ENCODE results near the gene WBP2. TPM values are rescaled to one million over a fixed set of nuclear protein-coding genes. Genes with fewer than 3 reads are reported as not detected.
A peak's percentile ranks its signal among the peaks of the same experiment; 100 is the strongest.
"Not testable (repeated sequence)": the region's sequence is repeated elsewhere in the genome, so short reads cannot be mapped to it uniquely, and the experiment has no call there.

The WBP2 gene
- total RNA-seq, 3 donors from 2014 or later: 31.0 to 47.8 (median 44.5) TPM

DNA sequence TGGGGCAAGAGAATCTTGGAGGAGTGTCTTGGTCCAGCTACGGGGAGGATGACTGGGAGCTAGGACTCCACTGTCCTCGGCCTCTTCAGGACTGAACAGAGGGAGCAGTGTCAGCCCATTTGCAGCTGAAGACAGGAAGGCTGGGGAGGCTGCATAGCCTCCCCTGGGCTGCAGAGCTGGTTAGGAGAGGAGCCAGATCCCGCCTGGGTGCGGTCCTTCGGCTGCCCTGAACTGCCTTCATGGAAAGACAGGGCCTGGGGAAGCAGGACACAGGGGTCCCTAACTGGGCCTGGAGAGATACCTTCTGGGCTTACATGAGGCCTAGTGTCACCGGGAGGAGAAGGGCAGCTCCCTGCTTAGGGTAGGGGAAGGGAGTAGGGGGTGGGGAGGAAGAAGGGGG, 37.6 kb downstream of the WBP2 start:
- Mint-ChIP-seq H3K27me3 (ENCODE audit: low read depth) (no peaks in the 10 kb centered on the region), H3K4me3 (no peak overlapping the region), H3K36me3 (ENCODE audit: insufficient read depth) (peaks cover 16% of the 10 kb centered on the region), H3K4me1 (ENCODE audit: low read depth) (peaks cover 17% of the 10 kb centered on the region), H3K9me3 (no peaks in the 10 kb centered on the region)
- DNase-seq: no peak
- no peak for ATAC-seq

DNA sequence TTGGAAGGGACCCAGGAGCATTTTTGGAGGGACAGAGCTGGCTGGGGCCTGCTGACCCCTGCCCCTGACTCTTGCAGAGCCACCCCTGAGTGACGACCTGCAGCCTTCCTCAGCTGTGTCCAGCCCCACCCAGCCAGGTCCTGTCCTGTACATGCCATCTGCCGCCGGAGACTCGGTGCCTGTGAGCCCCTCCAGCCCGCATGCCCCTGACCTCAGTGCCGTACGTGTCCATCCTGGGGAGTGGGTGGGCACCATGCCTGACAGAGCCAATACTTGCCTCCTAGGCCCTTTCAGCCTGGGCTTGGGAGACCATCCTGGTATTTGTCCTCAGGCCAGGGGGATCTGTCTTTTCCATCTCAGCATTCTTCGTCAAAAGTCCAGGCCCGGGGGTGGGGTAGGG, 38.4 kb downstream of the WBP2 start:
- peaks cover 9% of the 10 kb centered on the region for H3K4me1 Mint-ChIP-seq (ENCODE audit: low read depth)
- no peaks in the 10 kb centered on the region for H3K27me3 Mint-ChIP-seq (ENCODE audit: low read depth)
- peaks cover 16% of the 10 kb centered on the region for H3K36me3 Mint-ChIP-seq (ENCODE audit: insufficient read depth)
- H3K4me3 Mint-ChIP-seq: no peak overlapping the region
- no peak for ATAC-seq
- no peak for DNase-seq
- no peaks in the 10 kb centered on the region for H3K9me3 Mint-ChIP-seq

DNA sequence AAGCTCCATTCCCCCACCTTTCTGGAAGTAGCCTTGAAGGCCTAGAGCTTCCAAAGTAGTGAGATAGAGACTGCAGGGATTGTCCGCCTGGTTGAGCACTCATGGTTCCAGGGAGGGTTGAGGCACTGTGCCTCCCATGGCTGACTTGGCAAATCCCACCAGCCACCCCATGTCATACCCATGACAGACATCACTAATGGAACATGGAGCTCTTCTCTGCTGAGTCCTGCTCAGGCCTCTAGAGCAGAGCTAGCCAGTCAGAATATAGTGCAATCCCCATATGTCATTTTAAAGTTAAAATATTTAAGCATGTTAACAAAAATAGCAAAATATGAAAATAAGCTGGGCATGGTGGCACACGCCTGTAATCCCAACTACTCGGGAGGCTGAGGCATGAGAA, 39.7 kb downstream of the WBP2 start:
- H3K4me3 Mint-ChIP-seq: no peak overlapping the region
- DNase-seq (no peak), ATAC-seq (no peak)
- no peaks in the 10 kb centered on the region for H3K27me3 Mint-ChIP-seq (ENCODE audit: low read depth)
- H3K4me1 Mint-ChIP-seq (ENCODE audit: low read depth): peaks cover 1% of the 10 kb centered on the region
- H3K9me3 Mint-ChIP-seq: no peaks in the 10 kb centered on the region
- peaks cover 14% of the 10 kb centered on the region for H3K36me3 Mint-ChIP-seq (ENCODE audit: insufficient read depth)

DNA sequence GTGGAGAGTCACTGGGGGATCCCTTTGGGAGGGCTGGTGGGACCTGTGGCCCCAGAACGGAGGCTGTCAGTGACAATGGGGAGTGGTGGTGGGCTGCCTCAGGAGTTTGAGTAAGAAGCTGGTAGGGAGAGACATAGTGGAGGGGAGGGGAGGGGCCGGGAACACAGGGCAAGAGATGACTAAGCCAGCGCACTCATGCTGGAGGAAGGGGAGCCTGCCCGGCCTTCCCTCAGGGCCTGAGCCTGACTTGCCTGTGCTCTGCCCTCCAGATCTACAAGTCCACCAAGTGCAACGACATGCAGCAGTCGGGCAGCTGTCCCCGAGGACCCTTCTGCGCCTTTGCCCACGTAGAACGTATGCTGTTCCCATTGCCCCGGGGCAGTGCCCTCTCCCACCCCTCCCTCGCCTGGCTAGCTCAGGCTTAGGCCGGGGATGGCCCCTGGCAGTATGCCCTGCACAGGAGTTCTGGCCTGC, 40.2 kb downstream of the WBP2 start:
- DNase-seq: no peak
- Mint-ChIP-seq H3K9me3 (no peaks in the 10 kb centered on the region), H3K36me3 (ENCODE audit: insufficient read depth) (peaks cover 13% of the 10 kb centered on the region), H3K4me1 (ENCODE audit: low read depth) (peaks cover 1% of the 10 kb centered on the region), H3K4me3 (no peak overlapping the region), H3K27me3 (ENCODE audit: low read depth) (no peaks in the 10 kb centered on the region)
- ATAC-seq: no peak

DNA sequence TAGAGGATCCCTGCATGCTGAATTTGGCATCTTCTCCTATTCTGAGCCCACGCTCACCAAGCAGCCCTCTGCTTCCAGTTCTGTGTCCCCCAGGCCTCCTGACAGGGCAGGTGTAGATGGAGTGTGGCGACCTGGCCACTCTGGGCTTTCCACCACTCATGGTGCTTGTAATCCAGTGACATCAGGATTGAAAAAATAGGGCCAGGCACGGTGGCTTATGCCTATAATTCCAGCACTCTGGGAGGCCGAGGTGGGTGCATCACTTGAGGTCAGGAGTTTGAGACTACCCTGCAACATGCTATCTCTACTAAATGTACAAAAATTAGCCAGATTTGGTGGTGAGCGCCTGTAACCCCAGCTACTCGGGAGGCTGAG, 41.1 kb downstream of the WBP2 start:
- DNase-seq (no peak), ATAC-seq (no peak)
- Mint-ChIP-seq H3K4me1 (ENCODE audit: low read depth) (no peaks in the 10 kb centered on the region), H3K36me3 (ENCODE audit: insufficient read depth) (peaks cover 8% of the 10 kb centered on the region), H3K27me3 (ENCODE audit: low read depth) (no peaks in the 10 kb centered on the region), H3K4me3 (no peak overlapping the region), H3K9me3 (no peaks in the 10 kb centered on the region)

DNA sequence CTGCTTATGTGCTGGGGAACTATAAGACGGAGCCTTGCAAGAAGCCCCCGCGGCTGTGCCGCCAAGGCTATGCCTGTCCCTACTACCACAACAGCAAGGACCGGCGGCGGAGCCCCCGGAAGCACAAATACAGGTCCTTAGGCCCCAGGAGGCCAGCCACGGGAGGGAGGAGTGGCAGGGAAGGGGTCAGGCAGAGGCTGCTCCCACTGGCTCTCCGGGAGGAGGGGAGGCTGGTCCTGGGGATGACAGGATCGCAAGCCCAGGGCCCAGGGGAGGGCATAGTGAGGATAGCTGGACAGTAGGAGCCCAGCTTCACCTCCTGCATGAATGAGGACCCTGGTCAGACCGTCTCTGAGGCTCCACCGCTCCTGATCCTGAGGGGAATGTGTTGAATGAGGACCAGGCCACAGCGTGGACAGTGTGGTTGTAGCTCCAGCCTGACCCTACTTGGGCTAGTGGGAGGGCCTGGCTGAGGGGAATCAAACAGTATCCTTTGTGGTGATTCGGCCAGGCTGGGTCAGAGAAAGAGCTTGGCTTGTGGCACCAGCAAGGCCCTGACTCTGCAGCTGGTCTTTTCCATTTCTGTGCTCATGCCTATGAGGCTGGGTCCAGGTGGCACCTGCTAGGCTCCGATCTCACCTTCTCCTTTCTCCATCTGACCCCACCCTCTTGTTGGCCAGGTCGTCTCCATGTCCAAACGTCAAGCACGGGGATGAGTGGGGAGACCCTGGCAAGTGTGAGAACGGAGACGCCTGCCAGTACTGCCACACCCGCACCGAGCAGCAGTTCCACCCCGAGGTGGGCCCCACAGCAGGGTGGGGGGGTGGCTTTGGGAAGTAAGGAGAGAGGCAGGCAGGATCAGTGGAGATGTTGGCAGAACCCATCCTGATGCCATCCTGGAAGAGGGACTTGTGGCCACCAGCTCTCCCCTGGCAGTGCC, 41.8 kb downstream of the WBP2 start:
- Mint-ChIP-seq H3K27me3 (ENCODE audit: low read depth) (no peaks in the 10 kb centered on the region), H3K36me3 (ENCODE audit: insufficient read depth) (peaks cover 5% of the 10 kb centered on the region), H3K4me1 (ENCODE audit: low read depth) (peaks cover 4% of the 10 kb centered on the region), H3K4me3 (no peak overlapping the region), H3K9me3 (no peaks in the 10 kb centered on the region)
- no peak for DNase-seq
- no peak for ATAC-seq

DNA sequence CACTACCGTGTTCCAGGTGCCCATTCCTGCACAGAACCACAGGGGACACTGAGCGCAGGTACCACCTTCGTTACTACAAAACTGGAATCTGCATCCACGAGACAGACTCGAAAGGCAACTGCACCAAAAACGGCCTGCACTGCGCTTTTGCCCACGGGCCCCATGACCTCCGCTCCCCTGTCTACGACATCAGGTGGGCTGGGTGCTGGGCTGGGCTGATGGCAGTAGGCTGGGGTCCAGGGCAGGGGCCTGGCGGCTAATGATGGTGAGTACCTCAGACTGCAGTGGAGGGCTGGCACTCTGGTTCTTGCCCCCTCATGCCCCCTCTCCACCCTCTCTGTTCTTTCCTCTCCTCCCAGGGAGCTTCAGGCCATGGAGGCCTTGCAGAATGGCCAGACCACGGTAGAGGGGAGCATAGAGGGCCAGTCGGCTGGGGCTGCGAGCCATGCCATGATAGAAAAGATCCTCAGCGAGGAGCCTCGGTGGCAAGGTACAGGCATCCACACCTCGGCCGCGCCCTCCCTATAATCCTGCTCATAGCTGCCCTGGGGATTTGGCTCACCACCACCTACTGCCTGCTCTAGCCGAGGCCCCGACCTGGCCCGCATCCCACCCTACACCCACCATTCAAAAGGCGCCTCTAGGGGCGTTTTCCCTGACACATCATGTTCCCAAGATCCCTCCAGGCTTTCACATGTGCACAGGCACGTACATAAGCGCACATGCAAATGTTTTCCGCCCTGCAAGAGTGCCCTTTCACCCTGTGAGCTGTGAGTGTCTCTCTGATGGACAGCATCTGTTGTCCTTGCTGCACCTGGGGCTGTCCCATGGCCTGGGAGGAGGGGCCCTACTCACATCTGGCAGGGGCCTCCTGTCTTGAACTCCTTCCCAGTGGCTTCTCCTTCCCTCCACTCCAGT, 42.8 kb downstream of the WBP2 start:
- H3K4me1 Mint-ChIP-seq (ENCODE audit: low read depth): peaks cover 4% of the 10 kb centered on the region
- H3K4me3 Mint-ChIP-seq: no peak overlapping the region
- no peaks in the 10 kb centered on the region for H3K27me3 Mint-ChIP-seq (ENCODE audit: low read depth)
- no peak for ATAC-seq
- no peak for DNase-seq
- H3K9me3 Mint-ChIP-seq: no peaks in the 10 kb centered on the region
- peaks cover 5% of the 10 kb centered on the region for H3K36me3 Mint-ChIP-seq (ENCODE audit: insufficient read depth)

DNA sequence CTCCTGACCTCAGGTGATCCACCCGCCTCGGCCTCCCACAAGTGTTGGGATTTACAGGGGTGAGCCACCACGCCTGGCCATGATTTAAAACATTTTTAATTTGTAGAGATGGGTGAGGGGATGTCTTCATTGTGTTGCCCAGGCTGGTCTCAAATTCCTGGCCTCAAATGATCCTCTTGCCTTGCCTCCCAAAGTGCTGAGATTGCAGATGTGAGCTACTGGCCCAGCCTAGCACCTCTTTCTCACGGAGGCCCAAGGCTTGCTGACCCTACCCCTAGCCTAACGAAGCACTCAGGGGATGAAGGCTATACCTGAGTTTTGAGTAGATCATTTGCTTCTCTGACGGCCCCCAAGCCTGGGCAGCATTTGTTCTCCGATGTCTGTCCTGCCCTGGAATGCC, 44.0 kb downstream of the WBP2 start:
- no peaks in the 10 kb centered on the region for H3K9me3 Mint-ChIP-seq
- DNase-seq (no peak), ATAC-seq (no peak)
- H3K27me3 Mint-ChIP-seq (ENCODE audit: low read depth): no peaks in the 10 kb centered on the region
- peaks cover 4% of the 10 kb centered on the region for H3K4me1 Mint-ChIP-seq (ENCODE audit: low read depth)
- peaks cover 2% of the 10 kb centered on the region for H3K36me3 Mint-ChIP-seq (ENCODE audit: insufficient read depth)
- H3K4me3 Mint-ChIP-seq: no peak overlapping the region

DNA sequence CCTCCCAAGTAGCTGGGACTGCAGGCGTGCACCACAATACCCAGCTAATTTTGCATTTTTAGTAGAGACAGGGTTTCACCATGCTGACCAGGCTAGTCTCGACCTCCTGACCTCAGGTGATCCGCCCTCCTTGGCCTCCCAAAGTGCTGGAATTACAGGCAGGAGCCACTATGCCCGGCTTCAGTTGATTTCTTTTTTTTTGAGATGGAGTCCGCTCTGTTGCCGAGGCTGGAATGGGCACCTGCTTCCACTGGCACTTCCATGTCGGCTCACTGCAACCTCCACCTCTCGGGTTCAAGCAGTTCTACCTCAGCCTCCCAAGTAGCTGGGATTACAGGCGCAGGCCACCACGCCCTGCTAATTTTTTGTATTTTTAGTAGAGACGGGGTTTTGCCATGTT, 44.4 kb downstream of the WBP2 start:
- DNase-seq; H3K36me3 Mint-ChIP-seq (ENCODE audit: insufficient read depth); ATAC-seq; H3K27me3 Mint-ChIP-seq (ENCODE audit: low read depth); H3K4me1 Mint-ChIP-seq (ENCODE audit: low read depth); H3K9me3 Mint-ChIP-seq; H3K4me3 Mint-ChIP-seq: not testable (repeated sequence)

DNA sequence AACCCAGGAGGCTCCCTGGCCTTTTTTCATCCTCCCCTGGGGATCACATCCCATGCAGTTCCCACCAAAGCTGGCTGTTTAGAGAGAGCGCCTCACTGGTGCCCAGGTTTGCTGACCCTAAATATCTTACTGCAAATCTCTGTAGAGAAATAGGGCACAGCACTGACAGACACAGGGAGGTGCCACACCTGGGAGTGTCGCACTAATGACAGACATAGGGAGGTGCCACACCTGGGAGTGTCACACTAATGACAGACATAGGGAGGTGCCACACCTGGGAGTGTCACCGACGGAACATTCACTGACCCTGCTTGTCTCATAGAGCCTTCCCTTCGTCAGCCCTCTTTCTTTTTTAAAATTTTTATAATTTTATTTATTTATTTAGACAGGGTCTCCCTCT, 44.9 kb downstream of the WBP2 start:
- ATAC-seq (no peak), DNase-seq (no peak)
- no peaks in the 10 kb centered on the region for H3K9me3 Mint-ChIP-seq
- H3K4me3 Mint-ChIP-seq: no peak overlapping the region
- H3K36me3 Mint-ChIP-seq (ENCODE audit: insufficient read depth): peaks cover 2% of the 10 kb centered on the region
- peaks cover 4% of the 10 kb centered on the region for H3K4me1 Mint-ChIP-seq (ENCODE audit: low read depth)
- H3K27me3 Mint-ChIP-seq (ENCODE audit: low read depth): no peaks in the 10 kb centered on the region

DNA sequence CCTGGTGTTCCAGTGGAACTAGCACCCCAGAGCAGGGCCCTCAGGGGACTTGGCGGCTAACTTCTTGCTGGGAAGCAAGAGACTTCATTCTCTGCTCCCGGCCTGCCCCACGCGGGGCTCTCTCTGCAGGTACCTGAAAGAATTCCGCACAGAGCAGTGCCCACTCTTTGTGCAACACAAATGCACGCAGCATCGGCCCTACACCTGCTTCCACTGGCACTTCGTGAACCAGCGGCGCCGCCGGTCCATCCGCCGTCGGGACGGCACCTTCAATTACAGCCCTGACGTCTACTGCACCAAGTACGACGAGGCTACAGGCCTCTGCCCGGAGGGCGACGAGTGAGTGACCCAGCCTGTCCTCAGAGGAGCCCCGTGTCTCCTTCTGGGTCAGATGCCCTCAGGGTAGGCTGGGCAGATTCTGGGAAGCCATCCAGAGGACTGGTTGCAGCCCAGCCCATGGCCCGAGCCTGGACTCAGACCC, 45.5 kb downstream of the WBP2 start:
- Mint-ChIP-seq H3K4me1 (ENCODE audit: low read depth) (peaks cover 4% of the 10 kb centered on the region), H3K27me3 (ENCODE audit: low read depth) (no peaks in the 10 kb centered on the region), H3K36me3 (ENCODE audit: insufficient read depth) (peaks cover 2% of the 10 kb centered on the region), H3K4me3 (no peak overlapping the region), H3K9me3 (no peaks in the 10 kb centered on the region)
- no peak for DNase-seq
- no peak for ATAC-seq

DNA sequence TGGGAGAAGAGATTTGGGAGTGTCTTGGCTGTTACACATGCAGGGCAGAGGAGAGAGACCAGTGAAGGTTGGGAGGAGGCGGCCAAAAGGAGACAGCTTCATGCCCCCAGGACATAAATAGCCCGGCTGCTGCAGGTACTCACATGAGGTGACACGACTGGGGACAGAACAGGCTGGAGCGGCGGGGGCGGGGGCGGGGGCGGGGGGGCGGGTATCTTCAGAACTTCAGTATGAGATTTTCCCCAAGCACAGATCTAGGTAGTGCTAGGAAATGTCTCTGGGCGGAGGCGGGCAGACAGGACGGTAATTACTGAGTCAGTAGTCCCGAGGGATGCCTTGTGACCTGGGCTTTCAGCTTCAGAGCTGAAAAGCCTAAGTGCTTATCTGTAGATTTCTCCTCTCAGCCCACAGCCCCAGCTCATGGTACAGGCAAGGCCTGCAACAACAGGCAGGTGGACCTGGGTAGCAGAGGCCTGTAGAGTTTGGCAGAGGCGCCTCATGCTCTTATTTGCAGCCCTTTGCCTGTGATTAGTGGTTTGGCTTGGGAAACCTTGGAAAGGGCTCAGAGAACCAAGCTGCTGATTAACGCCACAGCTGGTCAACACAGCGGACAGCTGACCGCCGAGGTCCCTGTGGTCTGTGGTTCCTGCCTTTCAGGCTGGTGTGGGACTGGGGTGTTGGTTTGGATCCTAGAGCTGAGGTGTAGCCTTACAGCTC, 46.1 kb downstream of the WBP2 start:
- H3K9me3 Mint-ChIP-seq: no peaks in the 10 kb centered on the region
- peaks cover 4% of the 10 kb centered on the region for H3K4me1 Mint-ChIP-seq (ENCODE audit: low read depth)
- DNase-seq: no peak
- H3K36me3 Mint-ChIP-seq (ENCODE audit: insufficient read depth): peaks cover 2% of the 10 kb centered on the region
- H3K27me3 Mint-ChIP-seq (ENCODE audit: low read depth): no peaks in the 10 kb centered on the region
- peak in 1 of 2 donors; percentile 21 for ATAC-seq
- H3K4me3 Mint-ChIP-seq: no peak overlapping the region

DNA sequence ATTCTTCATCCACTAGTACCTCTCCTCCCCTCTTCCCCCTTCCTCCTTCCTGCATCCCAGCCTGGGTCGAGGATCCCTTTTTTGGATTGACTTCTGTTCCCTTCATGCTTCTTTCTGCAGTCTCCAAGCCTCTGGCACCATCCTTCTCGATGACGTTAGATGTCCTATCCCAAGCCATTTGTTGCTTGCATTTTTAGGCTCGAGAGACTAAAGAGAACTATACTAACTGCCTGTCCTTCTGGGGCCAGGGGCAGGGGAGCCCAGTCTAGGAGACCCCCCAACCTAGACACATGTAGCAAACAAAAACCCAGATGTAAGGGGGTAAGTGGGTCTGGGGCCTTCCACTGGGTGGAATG, 46.6 kb downstream of the WBP2 start:
- no peaks in the 10 kb centered on the region for H3K9me3 Mint-ChIP-seq
- DNase-seq (no peak), ATAC-seq (no peak)
- H3K36me3 Mint-ChIP-seq (ENCODE audit: insufficient read depth): peaks cover 1% of the 10 kb centered on the region
- H3K4me3 Mint-ChIP-seq: no peak overlapping the region
- H3K4me1 Mint-ChIP-seq (ENCODE audit: low read depth): peaks cover 6% of the 10 kb centered on the region
- no peaks in the 10 kb centered on the region for H3K27me3 Mint-ChIP-seq (ENCODE audit: low read depth)

DNA sequence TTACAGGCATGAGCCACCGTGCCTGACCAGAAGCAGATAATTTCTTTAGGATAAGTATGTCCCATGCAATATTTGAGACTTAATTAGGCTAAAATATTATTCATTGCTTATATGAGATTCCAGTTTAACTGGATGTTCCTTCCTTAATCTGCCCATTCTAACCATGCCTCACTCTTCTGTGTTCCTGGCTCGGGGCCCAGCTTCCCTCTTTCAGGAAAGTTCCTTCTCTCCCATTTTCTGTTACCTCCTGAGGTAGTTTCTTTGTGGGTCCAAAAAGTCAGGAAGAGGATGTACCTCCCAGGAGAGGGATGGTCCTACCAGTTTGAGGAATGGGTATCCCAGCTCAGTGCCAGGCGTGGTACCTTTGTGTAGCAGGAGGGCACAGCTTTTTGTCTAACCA, 47.3 kb downstream of the WBP2 start:
- H3K9me3 Mint-ChIP-seq: no peaks in the 10 kb centered on the region
- ATAC-seq (no peak), DNase-seq (no peak)
- no peak overlapping the region for H3K4me3 Mint-ChIP-seq
- no peaks in the 10 kb centered on the region for H3K27me3 Mint-ChIP-seq (ENCODE audit: low read depth)
- peaks cover 9% of the 10 kb centered on the region for H3K4me1 Mint-ChIP-seq (ENCODE audit: low read depth)
- H3K36me3 Mint-ChIP-seq (ENCODE audit: insufficient read depth): no peaks in the 10 kb centered on the region

Measured in activated T-cell treated with anti-CD3 and anti-CD28 coated beads, Interleukin-2, amount 50 U/mL, for 4 hours (primary cell).